Liver (tissue), 9 donors: ENCODE data around the gene BRWD1. TPM values are rescaled to one million over a fixed set of nuclear protein-coding genes. Genes with fewer than 3 reads are reported as not detected.

Source experiments
- DNase-seq: peaks from one replicate; pipeline ENCODE4 v3.0.0-alpha.2; 2017; ENCODE audit warnings: low spot score
- H3K27ac ChIP-seq, 2 donors: one replicate each; pipeline ENCODE4 v1.7.0; 2013; ENCODE audit warnings: inconsistent platforms in 2 of 2, low read length in 2 of 2, control low read depth in 1 of 2, low read depth in 1 of 2, mild to moderate bottlenecking in 1 of 2
- H3K27me3 ChIP-seq, 4 donors: one replicate each; pipeline versions ENCODE4 v1.6.1 to v1.7.0; 2013; ENCODE audit warnings: low read length in 3 of 4, inconsistent platforms in 1 of 4, mild to moderate bottlenecking in 1 of 4, moderate library complexity in 1 of 4; ENCODE audit not compliant: control insufficient read depth in 4 of 4, insufficient read depth in 4 of 4
- H3K36me3 ChIP-seq, 4 donors: one replicate each; pipeline versions ENCODE4 v1.6.1 to v1.7.0; 2013; ENCODE audit warnings: low read length in 3 of 4, mild to moderate bottlenecking in 3 of 4, low read depth in 1 of 4, moderate library complexity in 1 of 4; ENCODE audit not compliant: control insufficient read depth in 4 of 4, insufficient read depth in 3 of 4
- H3K4me1 ChIP-seq, 4 donors: one replicate each; pipeline versions ENCODE4 v1.6.1 to v1.7.0; 2013; ENCODE audit warnings: low read length in 3 of 4, mild to moderate bottlenecking in 3 of 4, moderate library complexity in 1 of 4; ENCODE audit not compliant: control insufficient read depth in 4 of 4, insufficient read depth in 4 of 4
- H3K4me3 ChIP-seq, 3 donors: one replicate each; pipeline versions ENCODE4 v1.6.1 to v1.7.0; 2013; ENCODE audit warnings: low read length in 3 of 3, control low read depth in 1 of 3, low read depth in 1 of 3, mild to moderate bottlenecking in 1 of 3
- H3K9ac ChIP-seq, 2 donors: one replicate each; pipeline ENCODE4 v1.7.0; 2013; ENCODE audit warnings: low read length in 2 of 2, mild to moderate bottlenecking in 2 of 2, moderate library complexity in 2 of 2, control low read depth in 1 of 2, low read depth in 1 of 2
- H3K9me3 ChIP-seq, 4 donors: one replicate each; pipeline versions ENCODE4 v1.6.1 to v1.7.0; 2013; ENCODE audit warnings: low read length in 3 of 4; ENCODE audit not compliant: control insufficient read depth in 4 of 4
- ATF3 ChIP-seq: IDR thresholded peaks from 2 replicates; pipeline ENCODE4 v1.6.1; 2016; ENCODE audit warnings: antibody characterized with exemption
- CTCF ChIP-seq: fragments of 150-350 bp; IDR thresholded peaks from 2 replicates; pipeline ENCODE4 v1.5.1; 2017; ENCODE audit warnings: improper control_type of control experiment, low read depth, low read length; ENCODE audit not compliant: missing input control
- EGR1 ChIP-seq, 2 donors: IDR thresholded peaks; 2 replicates each; pipeline ENCODE4 v1.6.1; 2016 to 2018; ENCODE audit warnings: antibody characterized with exemption in 2 of 2, low read depth in 2 of 2
- FOXA1 ChIP-seq: IDR thresholded peaks from 2 replicates; pipeline ENCODE4 v1.6.1; 2016; ENCODE audit warnings: antibody characterized with exemption
- FOXA2 ChIP-seq: IDR thresholded peaks from 2 replicates; pipeline ENCODE4 v1.6.1; 2016; ENCODE audit warnings: antibody characterized with exemption
- GABPA ChIP-seq, 2 donors: IDR thresholded peaks in 1 of 2; conservative IDR thresholded peaks in 1 of 2; 2 replicates each; pipeline ENCODE4 v1.6.1; 2016; ENCODE audit warnings: antibody characterized with exemption in 2 of 2, mild to moderate bottlenecking in 1 of 2, moderate library complexity in 1 of 2
- HNF4A ChIP-seq, 2 donors: conservative IDR thresholded peaks; 2 replicates each; pipeline ENCODE4 v1.6.1; 2016; ENCODE audit warnings: antibody characterized with exemption in 2 of 2, mild to moderate bottlenecking in 2 of 2
- HNF4G ChIP-seq: IDR thresholded peaks from 2 replicates; pipeline ENCODE4 v1.6.1; 2016; ENCODE audit warnings: antibody characterized with exemption
- JUND ChIP-seq, 2 donors: IDR thresholded peaks; 2 replicates each; pipeline ENCODE4 v1.6.1; 2016; ENCODE audit warnings: antibody characterized with exemption in 2 of 2
- MAX ChIP-seq: IDR thresholded peaks from 2 replicates; pipeline ENCODE4 v1.6.1; 2016; ENCODE audit warnings: antibody characterized with exemption
- NR2F2 ChIP-seq: IDR thresholded peaks from 2 replicates; pipeline ENCODE4 v1.6.1; 2016; ENCODE audit warnings: antibody characterized with exemption
- RAD21 ChIP-seq, 2 donors: IDR thresholded peaks; 2 replicates each; pipeline ENCODE4 v1.6.1; 2016; ENCODE audit warnings: antibody characterized with exemption in 2 of 2, mild to moderate bottlenecking in 2 of 2
- REST ChIP-seq: IDR thresholded peaks from 2 replicates; pipeline ENCODE4 v1.6.1; 2016; ENCODE audit warnings: antibody characterized with exemption, mild to moderate bottlenecking
- RXRA ChIP-seq, 2 donors: IDR thresholded peaks; 2 replicates each; pipeline ENCODE4 v1.6.1; 2017 to 2018; ENCODE audit warnings: antibody characterized with exemption in 2 of 2, mild to moderate bottlenecking in 1 of 2
- SP1 ChIP-seq: IDR thresholded peaks from 2 replicates; pipeline ENCODE4 v1.6.1; 2018; ENCODE audit warnings: antibody characterized with exemption, mild to moderate bottlenecking
- TAF1 ChIP-seq: conservative IDR thresholded peaks from 2 replicates; pipeline ENCODE4 v1.6.1; 2016; ENCODE audit warnings: antibody characterized with exemption, mild to moderate bottlenecking
- YY1 ChIP-seq: IDR thresholded peaks from 2 replicates; pipeline ENCODE4 v1.6.1; 2016; ENCODE audit warnings: antibody characterized with exemption, mild to moderate bottlenecking
- ZBTB33 ChIP-seq: IDR thresholded peaks from 2 replicates; pipeline ENCODE4 v1.6.1; 2016; ENCODE audit warnings: antibody characterized with exemption
- whole genome bisulfite sequencing: extraction: QIAGEN DNeasy Blood & Tissue Kit; methylation state at CpG from one replicate; pipeline ENCODE4 v1.1.7; 2013; 5-methylcytosine and 5-hydroxymethylcytosine counted together
- polyA plus RNA-seq, 2 donors: library from polyadenylated mRNA; stranded (reverse) in 1 of 2; unstranded in 1 of 2; fragments of 200-250 nt in 1 of 2; fragments of >200 nt in 1 of 2; fragmentation: Nextera tagmentation in 1 of 2; extraction: Ambion mirVana in 1 of 2; gene quantifications; one replicate each; pipeline versions ENCODE4 v1.2.1 to v1.2.3, GENCODE V29; 2013 to 2015
- total RNA-seq, 2 donors: library from RNA; depleted of rRNA; stranded (reverse); fragments of >200 nt; gene quantifications; one replicate each; pipeline ENCODE4 v1.2.3, GENCODE V29; 2014
- donor health status: healthy.
- donor health status: healthy.
- donor health status: healthy.
- donor health status: healthy.
- donor health status: healthy.

Gene BRWD1
- total and polyA plus RNA-seq, 4 donors = 5.2 to 56.6 (median 20.9) TPM

- no peak for TF ChIP-seq ZBTB33
- no peak for TF ChIP-seq FOXA1
These were observed 138.3 kb downstream of the BRWD1 start (continued) for GRCh38 chr21:39175154-39175553.

- WGBS = 85% methylated on average over 3 of the region's 3 CpGs
These were observed 139.4 kb downstream of the BRWD1 start for GRCh38 chr21:39173716-39174680.

More at GRCh38 chr21:39173716-39174680, 139.4 kb downstream of the BRWD1 start:
- Histone ChIP-seq H3K4me1 (peaks cover 0 to 3% (median 0%) of the 10 kb centered on the region in 4 donors), H3K36me3 (peaks cover 7 to 16% (median 11%) of the 10 kb centered on the region in 4 donors), H3K9me3 (no peaks in the 10 kb centered on the region), H3K27ac (no peak overlapping the region), H3K4me3 (no peak overlapping the region), H3K9ac (no peak overlapping the region), H3K27me3 (no peaks in the 10 kb centered on the region)
- TF ChIP-seq SP1 (no peak), TAF1 (no peak), EGR1 (IDR thresholded peaks at IDR 0.05; ENCODE audit: low read depth in 2 of 2) (no peak), HNF4A (conservative IDR thresholded peaks at IDR 0.05) (no peak), RXRA (IDR thresholded peaks at IDR 0.05) (no peak), ATF3 (no peak), MAX (no peak), CTCF (no peak), ZBTB33 (no peak), YY1 (no peak), RAD21 (IDR thresholded peaks at IDR 0.05) (no peak), FOXA1 (no peak), REST (no peak), GABPA (IDR thresholded peaks at IDR 0.05 in 1 of 2, conservative IDR thresholded peaks at IDR 0.05 in 1 of 2) (no peak), NR2F2 (no peak), FOXA2 (no peak), HNF4G (no peak), JUND (IDR thresholded peaks at IDR 0.05) (no peak)
- no peak for DNase-seq
